Thyroid gland (tissue), 4 donors: ENCODE measurements around the gene PRKAA1. TPM values are rescaled to one million over a fixed set of nuclear protein-coding genes. Genes with fewer than 3 reads are reported as not detected.

Source experiments
- DNase-seq, 2 donors: peaks; one replicate each; pipeline ENCODE4 v3.0.0-alpha.2; 2019
- H3K27ac ChIP-seq, 3 donors: fragments of 200-600 bp; sonication (generic); 1 replicate in 2 of 3; 2 replicates in 1 of 3; pipeline ENCODE4 v1.5.1; 2016 to 2019; ENCODE audit warnings: mild to moderate bottlenecking in 1 of 3, moderate library complexity in 1 of 3
- H3K27me3 ChIP-seq: fragments of 200-600 bp; sonication (generic); one replicate; pipeline ENCODE4 v1.5.1; 2019
- H3K36me3 ChIP-seq, 2 donors: fragments of 200-600 bp; sonication (generic); one replicate each; pipeline ENCODE4 v1.5.1; 2016 to 2019
- H3K4me1 ChIP-seq, 2 donors: fragments of 200-600 bp; sonication (generic); one replicate each; pipeline ENCODE4 v1.5.1; 2017 to 2019
- H3K4me3 ChIP-seq, 3 donors: fragments of 200-600 bp; sonication (generic); replicated peaks in 1 of 3; 1 replicate in 2 of 3; 2 replicates in 1 of 3; pipeline ENCODE4 v1.5.1; 2016; ENCODE audit warnings: mild to moderate bottlenecking in 1 of 3
- H3K9me3 ChIP-seq: fragments of 200-600 bp; sonication (generic); one replicate; pipeline ENCODE4 v1.5.1; 2017
- POLR2A ChIP-seq, 2 donors: fragments of 450-650 bp; IDR thresholded peaks; one replicate each; pipeline ENCODE4 v1.6.1; 2017; ENCODE audit warnings: antibody characterized with exemption in 2 of 2, mild to moderate bottlenecking in 2 of 2, moderate library complexity in 1 of 2
- WGBS, 2 donors: methylation state at CpG; one replicate each; pipeline ENCODE4 v1.1.5; 2017; 5-methylcytosine and 5-hydroxymethylcytosine counted together
- intact Hi-C: fragments of 100-400 bp; cut with DNase I; formaldehyde crosslinking; loops from one replicate; pipeline ENCODE4 v1.15.1; 2023
- total RNA-seq, 4 donors: library from RNA; depleted of rRNA; stranded (reverse); fragments of >200 nt; gene quantifications; one replicate each; pipeline ENCODE4 v1.2.3, GENCODE V29; 2016
- TF ChIP-seq, protein P1 (sequence below), 6 experiments: fragments of 200-600 bp in 3 of 6; fragments of 450-650 bp in 3 of 6; sonication (generic) in 3 of 6; IDR thresholded peaks; one replicate each; pipeline ENCODE4 v1.5.1; 2016 to 2019; ENCODE audit warnings: antibody characterized with exemption in 6 of 6, mild to moderate bottlenecking in 2 of 6, inconsistent platforms in 1 of 6, moderate library complexity in 1 of 6

PRKAA1 gene
- total RNA-seq, 4 donors from 2014 or later = 83.1 to 134 (median 116) TPM

DNA sequence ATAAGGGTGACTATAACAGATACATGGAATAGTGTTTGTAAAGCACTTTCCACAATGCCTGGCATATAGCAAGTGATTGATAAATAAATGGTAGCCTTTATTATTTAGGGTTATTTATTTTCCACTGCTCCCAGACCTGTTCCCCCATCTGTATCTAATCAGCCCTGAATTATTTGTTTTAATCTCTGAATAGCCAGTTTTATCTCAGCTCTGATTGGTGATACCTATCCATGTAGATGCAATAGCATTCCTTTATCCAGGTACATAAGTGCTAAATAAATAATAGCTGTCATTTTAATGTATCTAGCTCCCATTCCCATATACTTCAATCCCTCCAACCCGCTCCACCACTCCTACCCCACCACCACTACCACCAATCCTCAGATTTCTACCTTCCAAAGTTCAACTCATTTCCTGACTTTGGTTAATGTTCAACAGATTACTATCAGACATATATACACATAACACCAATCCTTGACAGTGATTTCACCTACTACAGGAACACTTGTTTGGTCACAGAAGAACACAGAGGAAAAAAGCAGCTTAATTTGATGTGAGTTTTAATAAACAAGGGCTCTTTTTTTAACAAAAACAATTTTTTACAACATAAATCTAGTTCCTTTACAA is 14.0 kb downstream of the PRKAA1 start:
- Histone ChIP-seq H3K4me3 (no peak overlapping the region), H3K27me3 (no peaks in the 10 kb centered on the region), H3K27ac (no peak overlapping the region), H3K9me3 (no peaks in the 10 kb centered on the region), H3K4me1 (peaks cover 0 to 4% of the 10 kb centered on the region in 2 donors), H3K36me3 (no peaks in the 10 kb centered on the region)
- intact Hi-C loops = no loop called here
- no peak for TF ChIP-seq POLR2A (IDR thresholded peaks at IDR 0.05)
- TF ChIP-seq, protein P1, sequence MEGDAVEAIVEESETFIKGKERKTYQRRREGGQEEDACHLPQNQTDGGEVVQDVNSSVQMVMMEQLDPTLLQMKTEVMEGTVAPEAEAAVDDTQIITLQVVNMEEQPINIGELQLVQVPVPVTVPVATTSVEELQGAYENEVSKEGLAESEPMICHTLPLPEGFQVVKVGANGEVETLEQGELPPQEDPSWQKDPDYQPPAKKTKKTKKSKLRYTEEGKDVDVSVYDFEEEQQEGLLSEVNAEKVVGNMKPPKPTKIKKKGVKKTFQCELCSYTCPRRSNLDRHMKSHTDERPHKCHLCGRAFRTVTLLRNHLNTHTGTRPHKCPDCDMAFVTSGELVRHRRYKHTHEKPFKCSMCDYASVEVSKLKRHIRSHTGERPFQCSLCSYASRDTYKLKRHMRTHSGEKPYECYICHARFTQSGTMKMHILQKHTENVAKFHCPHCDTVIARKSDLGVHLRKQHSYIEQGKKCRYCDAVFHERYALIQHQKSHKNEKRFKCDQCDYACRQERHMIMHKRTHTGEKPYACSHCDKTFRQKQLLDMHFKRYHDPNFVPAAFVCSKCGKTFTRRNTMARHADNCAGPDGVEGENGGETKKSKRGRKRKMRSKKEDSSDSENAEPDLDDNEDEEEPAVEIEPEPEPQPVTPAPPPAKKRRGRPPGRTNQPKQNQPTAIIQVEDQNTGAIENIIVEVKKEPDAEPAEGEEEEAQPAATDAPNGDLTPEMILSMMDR (IDR thresholded peaks at IDR 0.05) = no peak
- 96% methylated on average over 1 of the region's 1 CpG for WGBS, 2 donors
- no peak for DNase-seq

DNA sequence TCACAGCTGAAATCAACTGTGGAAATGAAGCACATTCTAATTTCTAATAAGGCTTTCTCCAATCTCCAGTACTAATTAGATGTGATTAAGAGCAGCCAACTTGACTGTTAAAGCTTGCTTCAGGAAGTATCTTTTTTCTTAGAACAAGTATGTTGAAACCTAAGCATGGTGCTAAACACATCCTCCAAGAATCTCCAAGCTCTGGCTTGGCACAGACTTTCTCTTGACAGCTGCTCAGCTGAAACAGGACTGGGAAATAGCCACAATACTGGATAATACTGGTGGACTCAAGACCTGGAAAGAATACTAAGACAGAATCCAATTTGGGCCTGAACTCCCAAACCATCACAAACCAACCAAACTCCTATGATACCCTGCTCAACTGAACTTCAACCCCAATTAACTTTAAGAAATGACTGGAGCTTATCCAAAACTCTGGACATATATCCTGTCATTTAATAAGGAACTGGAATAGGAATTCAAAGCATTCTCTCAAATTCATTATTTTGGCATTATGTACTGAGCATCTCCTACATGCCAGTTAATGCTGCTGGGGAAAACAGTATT is 16.2 kb downstream of the PRKAA1 start:
- H3K9me3 ChIP-seq = no peaks in the 10 kb centered on the region
- H3K4me1 ChIP-seq = peaks cover 0 to 4% of the 10 kb centered on the region in 2 donors
- no peak overlapping the region for H3K27ac ChIP-seq
- peak; percentile 12 to 41 for DNase-seq
- H3K27me3 ChIP-seq = no peaks in the 10 kb centered on the region
- no peaks in the 10 kb centered on the region for H3K36me3 ChIP-seq
- intact Hi-C loops = no loop called here
- no peak for TF ChIP-seq POLR2A (IDR thresholded peaks at IDR 0.05)
- TF ChIP-seq, protein P1 (IDR thresholded peaks at IDR 0.05) = no peak
- H3K4me3 ChIP-seq = no peak overlapping the region

DNA sequence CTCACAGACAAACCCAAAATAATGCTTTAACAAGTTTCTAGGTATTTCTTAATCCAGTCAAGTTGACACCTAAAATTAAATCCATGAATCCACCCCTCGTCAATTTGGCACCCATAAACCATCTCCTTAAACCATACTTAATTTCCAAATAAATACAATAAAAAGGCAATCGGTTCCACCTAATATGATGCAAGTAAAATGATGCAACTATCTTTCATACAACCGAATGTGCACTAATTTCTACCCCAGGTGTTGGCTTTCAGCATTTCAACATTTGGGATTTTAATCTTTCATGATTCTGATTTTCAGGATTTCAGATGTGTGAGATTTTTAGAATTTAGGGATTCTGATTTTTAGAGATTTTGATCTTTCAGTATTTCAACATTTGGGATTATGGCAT is 17.3 kb downstream of the PRKAA1 start:
- TF ChIP-seq, protein P1 (IDR thresholded peaks at IDR 0.05) = no peak
- TF ChIP-seq POLR2A (IDR thresholded peaks at IDR 0.05) = no peak
- Histone ChIP-seq H3K27ac (no peak overlapping the region), H3K36me3 (peaks cover 6 to 7% of the 10 kb centered on the region in 2 donors), H3K9me3 (no peaks in the 10 kb centered on the region), H3K4me3 (no peak overlapping the region), H3K4me1 (peaks cover 0 to 4% of the 10 kb centered on the region in 2 donors), H3K27me3 (no peaks in the 10 kb centered on the region)
- DNase-seq = no peak
- whole genome bisulfite sequencing, 2 donors = 96 to 98% methylated on average over 3 of the region's 3 CpGs
- intact Hi-C loops = no loop called here

DNA sequence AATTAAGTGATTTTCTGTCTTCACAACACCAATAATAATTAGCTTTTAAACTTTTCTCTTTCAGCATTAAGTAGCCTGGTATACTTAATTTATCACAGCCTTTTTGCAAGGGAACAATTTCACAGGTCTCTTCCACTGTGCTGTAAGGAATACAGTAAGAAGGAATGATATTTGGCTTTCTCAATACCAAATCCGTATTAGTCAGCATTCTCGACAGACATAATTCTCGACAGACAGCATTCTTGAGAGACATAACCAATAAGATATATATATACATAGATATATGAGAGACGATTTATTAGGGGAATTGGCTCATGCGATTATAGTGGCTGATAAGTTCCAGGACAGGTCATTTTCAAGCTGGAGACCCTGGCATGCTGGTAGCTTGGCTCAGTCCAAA is 18.0 kb downstream of the PRKAA1 start:
- H3K4me3 ChIP-seq = no peak overlapping the region
- H3K27me3 ChIP-seq = no peaks in the 10 kb centered on the region
- no peak for TF ChIP-seq POLR2A (IDR thresholded peaks at IDR 0.05)
- TF ChIP-seq, protein P1 (IDR thresholded peaks at IDR 0.05) = no peak
- no peak overlapping the region for H3K27ac ChIP-seq
- peaks cover 0 to 4% of the 10 kb centered on the region in 2 donors for H3K4me1 ChIP-seq
- intact Hi-C loops = no loop called here
- WGBS, 2 donors = 89 to 92% methylated on average over 5 of the region's 5 CpGs
- H3K9me3 ChIP-seq = no peaks in the 10 kb centered on the region
- peaks cover 13 to 14% of the 10 kb centered on the region in 2 donors for H3K36me3 ChIP-seq
- no peak for DNase-seq

DNA sequence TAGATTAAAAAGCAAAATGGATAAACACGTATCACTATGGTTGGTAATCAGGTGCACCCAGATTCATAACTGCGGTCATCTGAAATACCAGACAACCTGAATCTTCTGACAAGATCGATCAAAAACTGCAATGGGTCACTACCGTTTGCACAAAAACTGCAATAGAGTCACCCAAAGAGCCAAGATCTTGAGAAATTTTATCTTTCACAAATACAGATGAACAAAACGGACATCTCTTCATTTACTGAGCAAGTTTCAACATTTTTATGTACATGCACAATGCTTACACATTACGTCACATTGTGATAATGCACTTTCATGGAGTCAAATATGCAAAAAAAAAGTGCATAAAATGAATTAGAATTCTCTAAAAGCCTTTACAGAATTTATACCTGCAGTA is 18.6 kb downstream of the PRKAA1 start:
- no peak overlapping the region for H3K27ac ChIP-seq
- intact Hi-C loops = no loop called here
- peaks cover 0 to 4% of the 10 kb centered on the region in 2 donors for H3K4me1 ChIP-seq
- TF ChIP-seq, protein P1 (IDR thresholded peaks at IDR 0.05) = no peak
- no peak for TF ChIP-seq POLR2A (IDR thresholded peaks at IDR 0.05)
- H3K36me3 ChIP-seq = peaks cover 19 to 20% of the 10 kb centered on the region in 2 donors
- H3K4me3 ChIP-seq = no peak overlapping the region
- H3K9me3 ChIP-seq = no peaks in the 10 kb centered on the region
- no peaks in the 10 kb centered on the region for H3K27me3 ChIP-seq
- no peak for DNase-seq
- 92 to 95% methylated on average over 6 of the region's 6 CpGs for WGBS, 2 donors
